Stimulated activated naive CD8-positive, alpha-beta T cell treated with anti-CD3 and anti-CD28 coated beads, Interleukin-15, amount 100 ng/mL, for 72 hours (primary cell): ENCODE results near the gene COLEC11.

ENCODE experiments used
- ATAC-seq: fragments of 150-1000 bp; cut with Tn5 transposase; 2 replicates; pipeline ENCODE4 v1.10.0; 2021; ENCODE audit warnings: mild to moderate bottlenecking, moderate library complexity
- DNase-seq, 2 donors: peaks; one replicate each; pipeline ENCODE4 v3.0.0; 2021 to 2022
- H3K27ac Mint-ChIP-seq, 2 donors: one replicate each; pipeline ENCODE4 v1.8.0; 2022; ENCODE audit warnings: mild to moderate bottlenecking in 2 of 2, mixed read lengths in 2 of 2, moderate library complexity in 2 of 2
- H3K27me3 Mint-ChIP-seq: one replicate; pipeline ENCODE4 v1.8.0; 2022; ENCODE audit warnings: mixed read lengths
- H3K4me1 Mint-ChIP-seq: one replicate; pipeline ENCODE4 v1.8.0; 2022; ENCODE audit warnings: mild to moderate bottlenecking, mixed read lengths
- H3K4me3 Mint-ChIP-seq, 2 donors: one replicate each; pipeline ENCODE4 v1.8.0; 2022; ENCODE audit warnings: mild to moderate bottlenecking in 2 of 2, mixed read lengths in 2 of 2, moderate library complexity in 1 of 2
- H3K9me3 Mint-ChIP-seq, 2 donors: one replicate each; pipeline ENCODE4 v1.8.0; 2022; ENCODE audit warnings: mixed read lengths in 2 of 2

The COLEC11 gene

DNA sequence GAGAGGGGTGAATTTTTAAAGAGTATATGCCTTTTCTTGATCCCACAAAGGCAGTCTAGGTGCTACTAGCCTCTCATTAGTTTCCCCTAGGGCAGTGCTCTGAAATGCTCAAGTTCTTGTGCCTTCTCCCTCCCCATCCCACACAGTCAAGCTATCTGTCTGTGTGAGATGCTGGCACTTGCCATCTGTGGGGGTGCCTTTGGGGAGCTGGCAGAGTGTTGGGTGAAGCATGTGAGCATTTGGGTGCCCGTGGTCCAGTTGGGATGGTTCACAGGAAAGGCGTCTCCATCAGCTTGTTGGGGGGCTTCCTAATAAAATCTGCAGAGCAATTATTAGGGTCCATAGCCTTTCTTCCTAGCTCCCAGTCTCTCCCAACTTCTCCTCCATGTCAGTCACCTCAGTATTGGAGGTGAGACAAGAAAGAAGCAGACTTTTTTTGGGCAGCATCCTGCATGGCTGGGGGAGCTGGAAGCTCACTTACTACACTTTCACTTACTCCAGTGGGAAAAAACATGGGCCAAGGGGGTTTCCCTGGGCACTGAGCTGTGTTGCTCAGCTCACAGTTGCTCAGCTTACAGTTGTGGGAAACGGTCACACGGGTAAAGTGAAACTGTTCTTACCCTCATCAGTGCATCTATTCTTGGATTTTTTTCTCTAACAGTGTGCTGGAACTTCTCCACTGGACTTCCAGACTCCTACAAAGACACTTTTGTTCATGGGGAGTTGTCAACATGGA, 29.3 kb downstream of the COLEC11 start:
- Mint-ChIP-seq H3K4me1 (no peaks in the 10 kb centered on the region), H3K9me3 (no peaks in the 10 kb centered on the region), H3K27ac (no peak overlapping the region), H3K27me3 (peaks cover 15% of the 10 kb centered on the region), H3K4me3 (no peak overlapping the region)
- no peak for ATAC-seq
- no peak for DNase-seq

DNA sequence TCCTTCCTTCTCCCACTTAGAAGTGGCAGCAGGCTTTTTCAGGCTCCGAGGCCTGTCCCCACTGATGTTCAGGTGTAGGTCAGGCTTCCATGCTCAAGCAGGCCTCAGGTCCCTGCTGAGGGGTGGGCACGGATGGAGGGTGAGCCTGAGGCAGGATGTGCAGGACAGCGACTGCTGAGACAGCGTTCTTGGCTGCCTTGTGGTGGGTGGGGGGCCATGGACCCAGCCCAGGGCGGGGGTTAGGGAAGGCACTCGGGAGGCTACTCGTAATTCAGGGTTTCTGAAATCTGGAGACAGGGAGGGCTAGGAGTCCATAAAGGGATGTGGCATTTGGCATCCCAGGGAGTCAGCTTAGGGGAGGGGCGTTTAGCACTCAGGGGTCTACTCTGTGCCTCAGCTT, 30.3 kb downstream of the COLEC11 start:
- Mint-ChIP-seq H3K27me3 (peaks cover 15% of the 10 kb centered on the region), H3K4me3 (no peak overlapping the region), H3K27ac (peak overlapping the region in 1 of 2 donors; percentile 51), H3K9me3 (no peaks in the 10 kb centered on the region), H3K4me1 (no peaks in the 10 kb centered on the region)
- DNase-seq: no peak
- no peak for ATAC-seq

DNA sequence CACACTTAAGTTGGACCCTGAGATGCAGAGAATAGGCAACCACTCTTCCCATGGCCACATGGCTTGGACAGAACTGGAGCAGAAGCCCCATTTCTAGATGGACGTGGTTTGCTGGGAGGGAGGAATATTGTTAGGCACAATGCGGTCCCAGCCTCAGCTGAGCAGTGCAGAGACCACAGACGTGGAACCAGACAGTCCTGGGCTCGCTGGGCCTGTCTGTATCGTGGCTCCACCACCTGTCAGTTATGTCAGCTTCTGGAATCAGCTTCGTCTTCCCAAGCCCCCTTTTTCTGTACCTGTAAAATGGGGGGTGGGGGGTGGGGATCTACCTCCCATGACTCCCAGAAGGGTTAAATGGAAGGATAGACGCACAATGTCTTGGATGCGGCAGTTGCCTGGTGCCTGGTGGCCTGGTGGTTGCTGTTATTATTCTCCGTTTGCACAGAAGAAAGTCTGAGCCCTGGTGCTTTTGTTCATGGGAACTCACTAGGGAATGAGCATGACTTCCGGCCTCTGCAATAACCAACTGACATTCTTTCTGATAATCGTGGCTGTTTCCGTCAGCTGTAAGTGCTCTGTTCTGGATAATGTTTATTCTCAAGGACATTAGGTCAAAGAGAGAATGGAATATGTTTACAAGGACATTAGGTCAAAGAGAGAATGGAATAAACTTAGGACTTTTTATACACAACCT, 31.4 kb downstream of the COLEC11 start:
- Mint-ChIP-seq H3K4me1 (no peaks in the 10 kb centered on the region), H3K9me3 (no peaks in the 10 kb centered on the region), H3K4me3 (no peak overlapping the region), H3K27me3 (peaks cover 15% of the 10 kb centered on the region), H3K27ac (no peak overlapping the region)
- no peak for DNase-seq
- ATAC-seq: no peak

DNA sequence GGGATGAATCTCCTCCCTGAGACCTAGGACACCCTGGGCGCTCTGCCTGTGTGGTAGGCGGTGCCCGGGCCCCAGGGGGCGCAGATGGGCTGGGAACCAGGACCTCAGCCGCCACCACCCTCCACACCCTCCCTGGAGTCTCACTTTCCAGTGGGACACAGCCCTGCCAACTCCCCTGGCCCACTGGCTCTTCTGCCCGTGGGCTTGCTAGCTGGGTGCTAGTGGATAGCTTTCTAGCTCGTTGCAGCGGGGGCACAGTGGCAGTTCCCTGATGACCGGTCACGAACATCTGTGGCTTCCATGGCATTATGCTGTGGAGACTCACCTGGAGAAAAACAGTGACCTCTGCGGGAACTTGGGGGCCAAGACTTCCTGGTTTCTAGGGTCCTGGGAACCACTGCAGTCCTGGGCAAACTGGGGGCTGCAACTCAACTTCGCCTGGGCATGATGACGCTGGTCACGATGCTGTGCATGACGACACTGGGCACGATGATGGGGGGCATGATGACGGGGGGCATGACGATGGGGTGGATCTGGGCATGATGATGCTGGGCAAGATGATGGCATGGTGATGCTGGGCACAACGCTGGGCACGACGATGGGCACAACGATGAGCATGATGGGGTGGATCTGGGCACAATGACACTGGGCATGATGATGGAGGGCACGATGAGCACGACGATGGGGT, 32.0 kb downstream of the COLEC11 start:
- no peak for ATAC-seq
- H3K27ac Mint-ChIP-seq: no peak overlapping the region
- H3K4me1 Mint-ChIP-seq: no peaks in the 10 kb centered on the region
- H3K27me3 Mint-ChIP-seq: peaks cover 15% of the 10 kb centered on the region
- no peak for DNase-seq
- H3K9me3 Mint-ChIP-seq: no peaks in the 10 kb centered on the region
- H3K4me3 Mint-ChIP-seq: no peak overlapping the region

DNA sequence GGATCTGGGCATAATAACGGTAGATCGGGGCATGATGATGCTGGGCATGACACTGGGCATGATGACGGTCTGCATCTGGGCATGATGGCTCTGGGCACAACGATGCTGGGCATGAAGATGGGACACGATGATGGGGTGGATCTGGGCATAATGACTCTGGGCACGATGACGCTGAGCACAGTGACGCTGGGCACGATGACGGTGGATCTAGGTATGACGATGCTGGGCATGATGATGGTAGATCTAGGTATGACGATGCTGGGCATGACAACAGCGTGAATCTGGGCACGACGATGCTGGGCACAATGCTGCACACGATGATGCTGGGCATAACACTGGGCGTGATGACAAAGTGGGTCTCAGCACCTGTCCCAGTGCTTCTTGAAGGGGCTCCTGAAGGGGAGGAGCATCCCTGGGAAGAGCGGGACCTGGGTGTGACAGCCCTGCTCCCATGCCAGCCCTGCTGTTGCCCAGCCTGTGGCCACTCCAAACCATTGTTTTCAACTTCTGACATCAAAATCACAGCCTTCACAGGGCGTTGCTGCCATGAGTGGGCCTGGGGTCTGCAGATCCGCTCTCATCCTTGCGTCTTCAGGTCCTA, 32.7 kb downstream of the COLEC11 start:
- DNase-seq (no peak), ATAC-seq (no peak)
- H3K27ac Mint-ChIP-seq: no peak overlapping the region

DNA sequence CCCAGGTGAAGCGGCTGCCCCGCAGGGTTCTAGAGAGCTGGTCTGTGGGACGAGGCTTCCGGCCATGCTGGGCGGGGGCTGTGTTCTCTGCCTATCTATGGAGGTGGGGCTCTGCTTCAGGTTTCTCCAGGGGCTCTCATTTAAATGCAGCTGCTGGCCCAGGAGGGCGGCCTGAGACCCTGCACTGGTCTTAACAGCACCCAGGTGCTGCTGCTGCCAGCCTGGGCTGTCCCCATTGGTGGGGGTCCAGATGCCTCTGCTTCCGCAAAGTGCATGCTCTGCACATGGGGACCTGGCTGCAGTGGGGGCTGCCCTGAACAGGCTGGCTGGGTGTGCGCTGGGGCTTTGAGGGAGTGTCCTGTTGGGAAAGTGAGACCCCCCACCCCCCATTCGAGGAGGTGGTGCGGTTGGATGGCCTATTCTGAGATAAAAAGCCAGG, 33.3 kb downstream of the COLEC11 start:
- Mint-ChIP-seq H3K9me3 (no peaks in the 10 kb centered on the region), H3K4me1 (no peaks in the 10 kb centered on the region), H3K4me3 (no peak overlapping the region), H3K27me3 (peaks cover 15% of the 10 kb centered on the region), H3K27ac (no peak overlapping the region)
- ATAC-seq (no peak), DNase-seq (no peak)

More for the DNA sequence above, 32.7 kb downstream of the COLEC11 start:
- Mint-ChIP-seq H3K4me3 (no peak overlapping the region), H3K4me1 (no peaks in the 10 kb centered on the region), H3K27me3 (peaks cover 15% of the 10 kb centered on the region), H3K9me3 (no peaks in the 10 kb centered on the region)

DNA sequence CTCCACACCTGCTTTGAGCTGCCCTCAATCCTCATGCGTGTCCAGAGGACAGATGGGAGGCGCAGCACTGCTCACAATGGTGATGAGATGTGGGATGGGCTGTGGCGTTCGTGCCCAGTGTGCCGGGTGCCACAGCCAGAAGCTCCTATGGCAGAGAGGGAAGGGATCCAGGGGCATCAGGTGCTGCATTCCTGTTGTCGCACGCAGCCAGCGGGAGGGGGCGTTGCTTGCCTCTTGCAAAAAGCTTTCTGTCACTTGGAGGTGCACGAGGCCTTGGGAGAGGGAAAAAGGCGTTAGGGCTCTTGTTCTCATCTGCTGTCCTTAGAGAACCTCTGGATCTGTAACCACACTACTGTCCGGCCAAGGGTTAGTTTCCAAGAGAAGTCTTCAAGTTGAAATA, 33.9 kb downstream of the COLEC11 start:
- Mint-ChIP-seq H3K27me3 (peaks cover 10% of the 10 kb centered on the region), H3K4me3 (no peak overlapping the region), H3K4me1 (no peaks in the 10 kb centered on the region), H3K9me3 (no peaks in the 10 kb centered on the region), H3K27ac (no peak overlapping the region)
- ATAC-seq: no peak
- no peak for DNase-seq

DNA sequence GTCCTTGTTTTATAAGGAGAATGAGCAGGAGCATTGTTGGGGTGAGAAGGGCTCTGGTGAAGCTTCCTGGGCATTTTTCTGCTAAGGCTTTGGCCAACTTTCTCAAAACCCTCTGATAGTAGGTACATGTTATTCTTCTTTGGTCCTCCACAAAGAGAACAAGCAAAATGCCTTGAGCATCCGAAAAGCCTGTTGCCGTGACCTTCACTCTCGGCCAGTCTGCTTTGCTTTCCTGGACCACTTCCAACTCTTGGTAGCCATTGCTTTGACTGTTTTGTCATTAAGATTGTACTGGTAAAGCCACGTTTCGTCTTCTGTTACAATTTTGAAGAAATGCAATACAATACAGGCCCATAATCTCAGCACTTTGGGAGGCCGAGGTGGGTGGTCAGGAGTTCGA, 35.7 kb downstream of the COLEC11 start:
- H3K4me3 Mint-ChIP-seq: no peak overlapping the region
- DNase-seq (no peak), ATAC-seq (no peak)
- no peak overlapping the region for H3K27ac Mint-ChIP-seq
- H3K27me3 Mint-ChIP-seq: peaks cover 13% of the 10 kb centered on the region
- H3K4me1 Mint-ChIP-seq: no peaks in the 10 kb centered on the region
- H3K9me3 Mint-ChIP-seq: no peaks in the 10 kb centered on the region

DNA sequence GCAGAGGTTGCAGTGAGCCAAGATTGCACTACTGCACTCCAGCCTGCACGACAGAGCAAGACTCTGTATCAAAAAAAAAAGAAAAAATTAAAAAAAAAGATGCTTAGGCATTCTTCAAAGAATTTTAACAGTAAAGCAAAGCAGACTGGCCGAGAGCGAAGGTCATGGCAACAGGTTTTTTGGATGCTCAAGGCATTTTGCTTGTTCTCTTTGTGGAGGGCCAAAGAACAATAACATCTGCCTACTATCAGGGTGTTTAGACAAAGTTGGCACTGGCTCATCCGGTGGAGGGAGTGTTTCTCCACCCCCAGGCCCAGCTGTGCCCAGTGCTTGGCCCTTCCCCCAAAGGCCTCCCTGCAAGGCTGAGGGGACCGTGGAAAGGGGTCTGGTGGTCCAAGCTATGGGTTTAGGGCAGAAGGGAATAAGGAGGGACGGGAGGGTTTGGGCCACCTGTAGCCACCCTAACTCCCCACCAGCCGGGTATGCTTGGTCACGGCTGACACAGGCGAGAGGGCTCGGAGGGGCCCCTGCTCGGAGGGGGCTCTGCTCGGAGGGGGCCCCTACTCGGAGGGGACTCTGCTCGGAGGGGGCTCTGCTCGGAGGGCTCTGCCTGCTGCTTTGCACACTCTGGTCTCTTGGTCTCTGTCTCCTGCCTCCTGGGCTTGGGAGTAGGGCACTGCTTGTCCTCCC, 36.4 kb downstream of the COLEC11 start:
- Mint-ChIP-seq H3K9me3 (no peaks in the 10 kb centered on the region), H3K27me3 (peaks cover 17% of the 10 kb centered on the region), H3K4me1 (no peaks in the 10 kb centered on the region), H3K27ac (peak overlapping the region in 1 of 2 donors; percentile 54), H3K4me3 (no peak overlapping the region)
- ATAC-seq (peak; percentile 43), DNase-seq (no peak)

DNA sequence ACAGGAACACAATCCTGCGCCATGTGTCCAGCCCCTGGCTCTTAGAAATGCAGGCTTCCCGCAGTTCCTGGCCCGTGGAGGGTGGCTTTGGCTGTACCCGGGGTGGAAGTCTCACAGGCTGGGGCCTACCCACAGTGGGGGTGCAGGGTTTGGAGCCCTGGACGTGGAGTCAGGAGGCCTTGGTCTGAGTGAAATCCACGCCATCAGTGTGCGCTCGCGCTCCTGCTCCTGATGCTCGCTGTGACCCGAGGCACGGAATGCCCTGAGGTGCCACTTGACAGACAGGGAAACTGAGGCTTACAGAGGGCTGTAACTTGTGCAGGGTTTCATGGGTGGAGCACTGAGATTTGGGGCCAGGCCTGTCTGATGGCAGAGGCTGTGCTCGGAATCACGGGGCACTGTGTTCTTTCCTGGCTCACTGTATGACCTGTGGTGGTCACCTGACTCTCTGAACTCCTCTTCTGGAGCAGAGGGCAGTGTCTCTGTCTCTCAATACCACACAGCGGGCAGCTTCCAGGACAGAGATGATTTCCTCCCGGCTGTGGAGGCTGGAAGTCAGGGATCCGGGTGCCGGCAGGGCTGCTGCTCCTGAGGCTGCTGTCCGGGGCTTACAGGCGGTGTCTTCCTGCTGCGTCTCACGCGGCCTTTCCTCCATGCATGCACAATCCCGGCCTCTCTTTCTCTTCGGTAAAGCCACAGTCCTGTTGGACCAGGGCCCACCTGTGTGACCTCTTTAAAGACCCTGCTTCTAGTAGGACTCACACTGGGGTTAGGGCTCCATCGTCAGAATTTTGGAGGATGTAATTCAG, 37.1 kb downstream of the COLEC11 start:
- Mint-ChIP-seq H3K4me3 (no peak overlapping the region), H3K27ac (peak overlapping the region in 1 of 2 donors; percentile 54), H3K9me3 (no peaks in the 10 kb centered on the region), H3K27me3 (peaks cover 23% of the 10 kb centered on the region), H3K4me1 (no peaks in the 10 kb centered on the region)
- no peak for DNase-seq
- ATAC-seq: no peak

DNA sequence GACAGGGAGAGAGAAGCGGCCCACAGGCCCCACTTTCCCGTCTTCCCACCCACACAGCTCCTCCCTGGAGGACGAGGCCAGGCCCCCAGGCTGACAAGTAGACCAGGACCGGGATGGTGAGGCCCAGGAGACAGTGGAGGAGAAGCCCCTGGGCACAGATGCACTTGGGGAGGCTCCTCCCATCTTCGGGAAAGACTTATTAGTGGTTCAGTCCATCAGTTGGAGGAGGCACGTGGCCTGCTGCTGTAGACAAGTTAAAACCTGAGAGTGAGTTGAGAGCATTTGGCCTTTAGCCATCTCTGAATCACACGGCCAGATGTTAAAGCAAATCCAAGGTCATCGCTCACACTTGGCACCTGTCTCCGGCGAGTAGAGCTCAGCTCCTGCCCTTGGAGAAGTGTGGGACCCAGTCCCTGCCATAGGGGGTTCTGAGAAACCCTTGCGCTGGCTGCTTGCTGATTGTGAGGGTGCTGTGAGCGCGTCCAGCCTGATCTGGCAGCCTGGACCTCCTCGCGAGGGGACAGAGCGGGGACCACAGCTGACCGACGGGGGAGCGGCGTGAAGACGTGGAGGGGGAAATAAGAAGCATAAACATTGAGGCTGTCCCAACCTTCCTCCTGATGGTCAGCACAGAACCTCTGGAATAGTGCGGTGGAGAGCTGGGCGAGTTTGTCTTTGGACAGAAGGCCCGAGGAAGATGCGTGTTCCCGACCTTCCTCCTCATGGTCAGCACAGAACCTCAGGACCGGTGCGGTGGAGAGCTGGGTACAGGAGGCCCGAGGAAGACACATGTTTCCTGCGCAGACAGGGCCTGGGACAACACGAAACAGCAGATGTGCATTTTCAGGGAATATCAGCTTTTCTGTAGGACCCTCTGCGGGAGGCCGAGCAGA, 38.4 kb downstream of the COLEC11 start:
- DNase-seq (no peak), ATAC-seq (no peak)
- Mint-ChIP-seq H3K4me1 (peaks cover 1% of the 10 kb centered on the region), H3K27ac (no peak overlapping the region), H3K27me3 (peaks cover 25% of the 10 kb centered on the region), H3K9me3 (no peaks in the 10 kb centered on the region), H3K4me3 (no peak overlapping the region)

DNA sequence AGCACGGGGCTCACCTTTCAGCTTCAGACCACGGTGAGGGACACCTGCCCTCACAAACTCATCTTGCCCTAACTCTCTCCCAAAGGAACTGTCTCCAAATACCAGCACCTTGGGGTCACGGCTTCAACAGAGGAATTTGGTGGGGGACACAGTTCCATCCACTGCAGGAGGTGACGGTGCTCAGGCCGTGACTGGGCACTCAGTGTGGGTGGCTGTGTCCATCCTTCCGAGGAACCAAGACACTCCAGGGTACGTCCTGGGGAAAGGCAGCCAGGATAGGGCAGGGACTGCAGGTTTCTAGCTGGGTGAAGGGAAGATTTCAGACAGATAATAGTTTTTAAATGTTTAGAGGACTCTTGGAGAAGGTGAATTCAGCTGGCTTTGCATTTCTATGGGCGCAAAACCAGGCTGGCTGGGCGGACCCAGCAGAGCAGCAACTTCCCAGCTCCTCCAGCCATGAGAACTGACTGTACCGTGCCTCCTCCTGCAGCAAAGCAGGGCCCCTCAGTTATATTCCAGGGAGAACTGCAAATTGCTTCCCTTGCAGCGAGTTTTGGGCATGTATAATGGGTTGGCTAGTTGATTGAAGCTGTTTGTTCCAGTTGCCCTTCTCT, 39.2 kb downstream of the COLEC11 start:
- no peak for ATAC-seq

DNA sequence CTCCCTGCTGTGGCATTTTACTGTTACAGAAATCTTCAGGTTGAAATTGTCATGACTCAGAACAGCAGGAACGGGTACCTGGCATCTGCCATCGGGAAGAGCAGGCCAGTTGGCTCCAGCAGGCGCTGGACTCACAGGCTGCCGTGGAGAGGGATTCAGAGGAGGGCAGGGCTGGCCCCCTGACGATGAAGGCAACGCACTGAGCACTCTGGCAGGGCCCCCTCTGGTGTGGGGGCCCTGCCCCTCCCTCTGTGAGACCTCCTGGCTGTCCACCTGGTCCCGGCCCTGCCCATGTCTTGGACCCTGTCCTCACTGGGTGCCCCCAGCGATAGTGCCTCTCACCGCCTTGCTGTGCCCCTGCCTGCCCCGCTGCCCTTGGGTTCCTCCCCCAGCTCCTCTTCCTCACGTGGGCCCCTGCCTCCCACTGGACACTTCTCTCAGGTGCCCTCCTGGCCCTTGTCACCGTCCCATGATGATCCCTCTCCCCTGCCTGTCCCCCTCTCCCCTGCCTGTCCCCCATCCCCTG, 39.7 kb downstream of the COLEC11 start:
- H3K27ac Mint-ChIP-seq: no peak overlapping the region
- peaks cover 25% of the 10 kb centered on the region for H3K27me3 Mint-ChIP-seq
- ATAC-seq (no peak), DNase-seq (no peak)
- no peaks in the 10 kb centered on the region for H3K9me3 Mint-ChIP-seq
- no peak overlapping the region for H3K4me3 Mint-ChIP-seq
- H3K4me1 Mint-ChIP-seq: peaks cover 11% of the 10 kb centered on the region

More for the DNA sequence above, 39.2 kb downstream of the COLEC11 start:
- H3K27me3 Mint-ChIP-seq: peaks cover 25% of the 10 kb centered on the region
- peaks cover 9% of the 10 kb centered on the region for H3K4me1 Mint-ChIP-seq
- no peak overlapping the region for H3K27ac Mint-ChIP-seq
- no peaks in the 10 kb centered on the region for H3K9me3 Mint-ChIP-seq
- no peak overlapping the region for H3K4me3 Mint-ChIP-seq
- DNase-seq: no peak
